Ectodermal cell (in vitro differentiated cells): ENCODE results near the gene ZNF583. TPM values are rescaled to one million over a fixed set of nuclear protein-coding genes. Genes with fewer than 3 reads are reported as not detected.

Experiments
- H3K27ac ChIP-seq: 2 replicates; pipeline ENCODE4 v1.7.0; 2013; ENCODE audit warnings: mild to moderate bottlenecking, low read depth, low read length; ENCODE audit not compliant: insufficient read depth, poor library complexity, severe bottlenecking
- H3K27me3 ChIP-seq: 2 replicates; pipeline ENCODE4 v1.7.0; 2013; ENCODE audit warnings: mild to moderate bottlenecking, low read length; ENCODE audit not compliant: insufficient read depth, control insufficient read depth, poor library complexity, severe bottlenecking
- H3K36me3 ChIP-seq: one replicate; pipeline ENCODE4 v1.7.0; 2013; ENCODE audit warnings: low read length; ENCODE audit not compliant: control insufficient read depth, insufficient read depth
- H3K4me1 ChIP-seq: one replicate; pipeline ENCODE4 v1.7.0; 2013; ENCODE audit warnings: low read length; ENCODE audit not compliant: control insufficient read depth, insufficient read depth
- H3K4me3 ChIP-seq: 2 replicates; pipeline ENCODE4 v1.7.0; 2013; ENCODE audit warnings: low read depth, low read length, control low read depth; ENCODE audit not compliant: insufficient read depth
- H3K9me3 ChIP-seq: 2 replicates; pipeline ENCODE4 v1.7.0; 2013; ENCODE audit warnings: mild to moderate bottlenecking, low read length, moderate library complexity; ENCODE audit not compliant: control insufficient read depth
- WGBS, 2 experiments: methylation state at CpG; one replicate each; pipeline ENCODE4 v1.1.7; 2013; ENCODE audit warnings: missing lambda C conversion rate in 2 of 2; 5-methylcytosine and 5-hydroxymethylcytosine counted together
- polyA plus RNA-seq, 4 experiments: library from polyadenylated mRNA; stranded (reverse); fragments of 50-300 nt; gene quantifications; one replicate each; pipeline ENCODE4 v1.2.3, GENCODE V29; 2013

Gene ZNF583
- 5.3 TPM for polyA plus RNA-seq (2013, experiment 1 of 4)
- 5.4 TPM for polyA plus RNA-seq (2013, experiment 2 of 4)
- polyA plus RNA-seq (2013, experiment 3 of 4): 4.4 TPM
- 5.4 TPM for polyA plus RNA-seq (2013, experiment 4 of 4)

- peak within 1 kb of the TSS; percentile 69 for H3K27ac ChIP-seq
- peaks cover under 1% of the 10 kb centered on the region for H3K9me3 ChIP-seq
- peak within 1 kb of the TSS; percentile 75 for H3K4me3 ChIP-seq
- 2% methylated on average over 70 of the region's 70 CpGs for WGBS, 2 experiments
- H3K4me1 ChIP-seq: no peaks in the 10 kb centered on the region
- H3K36me3 ChIP-seq: peaks cover 23% of the 10 kb centered on the region
- H3K27me3 ChIP-seq: no peaks in the 10 kb centered on the region
Observed at GRCh38 chr19:56403764-56404704, at the start of gene ZNF583. ZNF583 (plus strand) TSS chr19:56404332; CDS start chr19:56407115, 2,783 bp downstream.

- H3K27ac ChIP-seq: no peak overlapping the region
- H3K4me3 ChIP-seq: no peak overlapping the region
- no peaks in the 10 kb centered on the region for H3K27me3 ChIP-seq
- no peaks in the 10 kb centered on the region for H3K9me3 ChIP-seq
- no peaks in the 10 kb centered on the region for H3K4me1 ChIP-seq
- no peaks in the 10 kb centered on the region for H3K36me3 ChIP-seq
- WGBS, 2 experiments: 100% methylated on average over 1 of the region's 1 CpG; no CpG with 5 or more reads in 1 of the 2 experiments
Observed at GRCh38 chr19:56355517-56355916, 48.6 kb upstream of the ZNF583 start.

GRCh38 chr19:56356944-56357343 is 47.2 kb upstream of the ZNF583 start:
- no peaks in the 10 kb centered on the region for H3K27me3 ChIP-seq
- H3K4me3 ChIP-seq: no peak overlapping the region
- H3K27ac ChIP-seq: no peak overlapping the region
- no peaks in the 10 kb centered on the region for H3K9me3 ChIP-seq
- no peaks in the 10 kb centered on the region for H3K4me1 ChIP-seq
- 73 to 80% methylated on average over 1 to 2 of the region's 2 CpGs for WGBS, 2 experiments
- H3K36me3 ChIP-seq: no peaks in the 10 kb centered on the region

GRCh38 chr19:56360841-56361240 is 43.3 kb upstream of the ZNF583 start:
- Histone ChIP-seq H3K4me3 (no peak overlapping the region), H3K36me3 (no peaks in the 10 kb centered on the region), H3K27ac (no peak overlapping the region), H3K27me3 (no peaks in the 10 kb centered on the region), H3K4me1 (no peaks in the 10 kb centered on the region), H3K9me3 (no peaks in the 10 kb centered on the region)
- WGBS, 2 experiments: 87 to 93% methylated on average over 2 of the region's 2 CpGs

- peaks cover 9% of the 10 kb centered on the region for H3K36me3 ChIP-seq
- H3K4me1 ChIP-seq: no peaks in the 10 kb centered on the region
- no peaks in the 10 kb centered on the region for H3K9me3 ChIP-seq
- H3K27ac ChIP-seq: peak overlapping the region; percentile 58
- H3K27me3 ChIP-seq: no peaks in the 10 kb centered on the region
- H3K4me3 ChIP-seq: peak overlapping the region; percentile 55
- WGBS, 2 experiments: 9% methylated on average over 65 of the region's 65 CpGs
Observed at GRCh38 chr19:56367829-56368711, 36.1 kb upstream of the ZNF583 start.

- no peak overlapping the region for H3K27ac ChIP-seq
- H3K27me3 ChIP-seq: no peaks in the 10 kb centered on the region
- no peaks in the 10 kb centered on the region for H3K4me1 ChIP-seq
- 88 to 99% methylated on average over 1 to 3 of the region's 3 CpGs for WGBS, 2 experiments
- H3K4me3 ChIP-seq: no peak overlapping the region
- peaks cover 29% of the 10 kb centered on the region for H3K36me3 ChIP-seq
- no peaks in the 10 kb centered on the region for H3K9me3 ChIP-seq
Observed at GRCh38 chr19:56369886-56370676, 34.1 kb upstream of the ZNF583 start.

DNA sequence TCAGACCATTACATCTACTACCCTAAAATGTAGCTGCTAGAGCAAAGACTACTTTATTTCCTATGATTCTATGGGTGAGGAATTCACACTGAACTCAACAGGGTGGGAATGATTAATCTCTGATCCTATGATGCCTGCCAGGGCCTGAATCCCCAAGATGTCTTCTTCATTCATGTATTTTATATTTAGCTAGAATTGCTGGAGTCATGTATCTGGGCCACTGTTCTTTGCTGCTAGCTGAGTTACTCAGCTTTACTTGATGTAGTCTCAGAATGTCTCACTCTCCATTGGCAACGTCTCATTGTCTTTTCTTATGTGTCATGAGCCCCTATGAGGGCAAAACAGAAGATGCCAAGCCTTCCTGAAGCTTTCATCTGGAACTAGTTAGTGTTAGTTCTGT is 31.9 kb upstream of the ZNF583 start:
- 41 to 48% methylated on average over 1 of the region's 1 CpG for WGBS, 2 experiments
- H3K4me1 ChIP-seq: no peaks in the 10 kb centered on the region
- no peak overlapping the region for H3K27ac ChIP-seq
- no peaks in the 10 kb centered on the region for H3K9me3 ChIP-seq
- H3K27me3 ChIP-seq: no peaks in the 10 kb centered on the region
- no peak overlapping the region for H3K4me3 ChIP-seq
- H3K36me3 ChIP-seq: peaks cover 49% of the 10 kb centered on the region

GRCh38 chr19:56377105-56377924 is 26.8 kb upstream of the ZNF583 start:
- Histone ChIP-seq H3K36me3 (peaks cover 58% of the 10 kb centered on the region), H3K27ac (no peak overlapping the region), H3K4me3 (no peak overlapping the region), H3K9me3 (no peaks in the 10 kb centered on the region), H3K4me1 (no peaks in the 10 kb centered on the region), H3K27me3 (no peaks in the 10 kb centered on the region)
- 95 to 97% methylated on average over 11 of the region's 11 CpGs for WGBS, 2 experiments
